Lower lobe of right lung (tissue), 2 donors: ENCODE measurements around the gene JPH3. TPM values are rescaled to one million over a fixed set of nuclear protein-coding genes. Genes with fewer than 3 reads are reported as not detected.
A peak's percentile ranks its signal among the peaks of the same experiment; 100 is the strongest.

Experiments used
- ATAC-seq, 2 donors: fragments of 200-7000 bp; cut with Tn5 transposase; one replicate each; pipeline ENCODE4 v1.9.1; 2020 to 2022; ENCODE audit warnings: mild to moderate bottlenecking in 2 of 2, moderate library complexity in 2 of 2
- DNase-seq: peaks from one replicate; pipeline ENCODE4 v3.0.0-alpha.2; 2020
- H3K27ac ChIP-seq: fragments of 200-600 bp; one replicate; pipeline ENCODE4 v1.8.0; 2022
- H3K27me3 ChIP-seq: fragments of 200-600 bp; one replicate; pipeline ENCODE4 v1.8.0; 2022; ENCODE audit warnings: low read depth
- H3K36me3 ChIP-seq: fragments of 200-600 bp; one replicate; pipeline ENCODE4 v1.8.0; 2022; ENCODE audit warnings: mild to moderate bottlenecking
- H3K4me1 ChIP-seq: fragments of 200-600 bp; one replicate; pipeline ENCODE4 v1.8.0; 2022
- H3K4me3 ChIP-seq: fragments of 200-600 bp; one replicate; pipeline ENCODE4 v1.8.0; 2022; ENCODE audit warnings: mild to moderate bottlenecking
- H3K9me3 ChIP-seq: fragments of 200-600 bp; one replicate; pipeline ENCODE4 v1.8.0; 2022
- intact Hi-C: fragments of 100-400 bp; cut with DNase I; formaldehyde crosslinking; loops from one replicate; pipeline ENCODE4 v1.11.0; 2022
- total RNA-seq: library from RNA; stranded (reverse); fragmentation: NEBNext Ultra II Directional; extraction: Animal tissue kit (Norgen Biotek cat#: 25700); gene quantifications from one replicate; pipeline ENCODE4 v1.2.1, GENCODE V29; 2021
- TF ChIP-seq, protein P1 (sequence below): fragments of 200-600 bp; IDR thresholded peaks from one replicate; pipeline ENCODE4 v1.8.0; 2022; ENCODE audit warnings: antibody characterized with exemption, mild to moderate bottlenecking
- donor health status: DM: no; HTN: yes; CAD: no; lungs with severe emphysema.

Gene JPH3
- total RNA-seq, 1 donor from 2014 or later = 0.12 TPM

DNA sequence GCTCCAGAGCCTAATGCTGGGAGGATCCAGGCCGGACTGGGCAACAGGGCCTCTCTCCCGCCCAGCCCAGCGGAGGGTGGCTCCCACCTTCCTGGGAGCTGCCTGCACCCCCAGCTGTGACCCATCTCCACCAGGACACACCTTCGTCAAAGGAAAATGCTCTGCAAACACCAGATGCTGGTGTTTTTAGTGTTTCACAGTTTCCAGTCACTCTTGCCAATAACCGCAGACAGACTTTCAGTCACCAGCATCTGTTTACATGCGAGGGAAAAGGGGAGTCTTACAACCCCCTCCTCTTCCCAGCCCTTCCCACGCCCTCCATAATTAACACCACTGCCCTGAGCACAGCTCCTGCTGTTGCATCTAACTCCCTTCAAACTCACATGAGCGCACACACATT is 138.1 kb downstream of the JPH3 start:
- H3K4me1 ChIP-seq = no peaks in the 10 kb centered on the region
- H3K27me3 ChIP-seq = no peaks in the 10 kb centered on the region
- H3K4me3 ChIP-seq = no peak overlapping the region
- no peaks in the 10 kb centered on the region for H3K9me3 ChIP-seq
- intact Hi-C loops = no loop called here
- DNase-seq = no peak
- ATAC-seq = no peak
- H3K27ac ChIP-seq = no peak overlapping the region
- peaks cover 58% of the 10 kb centered on the region for H3K36me3 ChIP-seq
- TF ChIP-seq, protein P1, sequence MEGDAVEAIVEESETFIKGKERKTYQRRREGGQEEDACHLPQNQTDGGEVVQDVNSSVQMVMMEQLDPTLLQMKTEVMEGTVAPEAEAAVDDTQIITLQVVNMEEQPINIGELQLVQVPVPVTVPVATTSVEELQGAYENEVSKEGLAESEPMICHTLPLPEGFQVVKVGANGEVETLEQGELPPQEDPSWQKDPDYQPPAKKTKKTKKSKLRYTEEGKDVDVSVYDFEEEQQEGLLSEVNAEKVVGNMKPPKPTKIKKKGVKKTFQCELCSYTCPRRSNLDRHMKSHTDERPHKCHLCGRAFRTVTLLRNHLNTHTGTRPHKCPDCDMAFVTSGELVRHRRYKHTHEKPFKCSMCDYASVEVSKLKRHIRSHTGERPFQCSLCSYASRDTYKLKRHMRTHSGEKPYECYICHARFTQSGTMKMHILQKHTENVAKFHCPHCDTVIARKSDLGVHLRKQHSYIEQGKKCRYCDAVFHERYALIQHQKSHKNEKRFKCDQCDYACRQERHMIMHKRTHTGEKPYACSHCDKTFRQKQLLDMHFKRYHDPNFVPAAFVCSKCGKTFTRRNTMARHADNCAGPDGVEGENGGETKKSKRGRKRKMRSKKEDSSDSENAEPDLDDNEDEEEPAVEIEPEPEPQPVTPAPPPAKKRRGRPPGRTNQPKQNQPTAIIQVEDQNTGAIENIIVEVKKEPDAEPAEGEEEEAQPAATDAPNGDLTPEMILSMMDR = no peak

DNA sequence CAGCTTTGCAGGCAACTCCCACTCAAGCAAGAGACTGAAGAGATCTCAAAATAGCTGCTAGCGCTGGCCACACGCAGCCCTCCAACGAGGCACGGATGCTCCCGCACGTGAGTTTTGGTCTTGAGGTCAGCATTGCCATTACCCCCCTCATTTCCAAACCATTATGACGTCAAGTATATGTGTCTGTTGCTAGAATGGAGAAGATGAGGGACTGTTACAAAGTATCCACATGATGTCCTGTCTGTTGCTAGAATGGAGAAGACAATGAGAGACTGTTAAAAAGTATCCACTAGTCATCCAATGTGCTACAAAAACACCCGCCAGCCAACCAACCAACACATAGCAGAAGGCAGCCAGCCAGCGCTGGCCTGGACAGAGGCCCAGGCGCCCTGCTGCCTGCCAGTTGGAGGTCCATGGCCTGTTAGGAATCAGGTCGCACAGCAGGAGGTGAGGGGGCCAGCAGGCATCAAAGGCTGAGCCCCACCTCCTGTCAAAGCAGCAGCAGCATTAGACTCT is 138.7 kb downstream of the JPH3 start:
- no peaks in the 10 kb centered on the region for H3K27me3 ChIP-seq
- intact Hi-C loops = no loop called here
- no peak for ATAC-seq
- no peaks in the 10 kb centered on the region for H3K9me3 ChIP-seq
- H3K36me3 ChIP-seq = peaks cover 58% of the 10 kb centered on the region
- H3K27ac ChIP-seq = no peak overlapping the region
- H3K4me3 ChIP-seq = no peak overlapping the region
- TF ChIP-seq, protein P1 = no peak
- no peak for DNase-seq
- no peaks in the 10 kb centered on the region for H3K4me1 ChIP-seq

DNA sequence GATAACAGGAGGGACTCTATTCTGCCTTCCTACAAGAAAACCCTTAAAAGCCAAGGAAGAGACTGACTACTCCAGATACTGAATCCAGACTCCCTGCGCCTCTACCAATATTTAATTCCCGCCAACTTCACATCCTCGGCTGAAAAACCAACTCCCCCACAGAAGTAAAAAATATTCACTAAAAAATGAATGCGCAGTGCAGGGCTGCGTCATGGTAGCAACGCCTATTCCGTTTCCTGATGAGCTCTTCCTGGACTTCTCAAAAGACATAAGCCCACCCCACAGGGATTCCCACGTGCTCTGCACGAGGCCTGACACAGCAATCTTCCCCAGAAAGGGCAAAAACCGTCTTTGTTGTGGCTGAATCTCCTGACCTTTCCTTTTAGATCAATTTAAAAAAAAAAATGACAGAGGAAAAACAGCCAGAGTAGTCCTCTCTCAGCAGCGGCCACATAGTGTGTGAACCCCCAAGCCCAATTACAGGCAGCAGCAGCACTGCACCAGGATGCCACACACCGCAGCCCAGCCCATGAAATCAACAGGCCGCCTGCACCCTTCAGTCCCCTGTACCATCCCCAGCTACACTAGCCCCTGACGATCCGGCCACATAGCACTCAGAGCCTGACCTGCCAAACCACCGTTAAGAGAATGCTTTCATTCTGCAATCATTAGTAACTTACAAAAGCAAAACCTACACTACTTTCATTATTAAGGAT is 139.6 kb downstream of the JPH3 start:
- Histone ChIP-seq H3K36me3 (peaks cover 58% of the 10 kb centered on the region), H3K9me3 (no peaks in the 10 kb centered on the region), H3K4me3 (no peak overlapping the region), H3K27ac (no peak overlapping the region), H3K4me1 (no peaks in the 10 kb centered on the region), H3K27me3 (no peaks in the 10 kb centered on the region)
- DNase-seq (no peak), ATAC-seq (no peak)
- intact Hi-C loops = no loop called here
- TF ChIP-seq, protein P1 = no peak

DNA sequence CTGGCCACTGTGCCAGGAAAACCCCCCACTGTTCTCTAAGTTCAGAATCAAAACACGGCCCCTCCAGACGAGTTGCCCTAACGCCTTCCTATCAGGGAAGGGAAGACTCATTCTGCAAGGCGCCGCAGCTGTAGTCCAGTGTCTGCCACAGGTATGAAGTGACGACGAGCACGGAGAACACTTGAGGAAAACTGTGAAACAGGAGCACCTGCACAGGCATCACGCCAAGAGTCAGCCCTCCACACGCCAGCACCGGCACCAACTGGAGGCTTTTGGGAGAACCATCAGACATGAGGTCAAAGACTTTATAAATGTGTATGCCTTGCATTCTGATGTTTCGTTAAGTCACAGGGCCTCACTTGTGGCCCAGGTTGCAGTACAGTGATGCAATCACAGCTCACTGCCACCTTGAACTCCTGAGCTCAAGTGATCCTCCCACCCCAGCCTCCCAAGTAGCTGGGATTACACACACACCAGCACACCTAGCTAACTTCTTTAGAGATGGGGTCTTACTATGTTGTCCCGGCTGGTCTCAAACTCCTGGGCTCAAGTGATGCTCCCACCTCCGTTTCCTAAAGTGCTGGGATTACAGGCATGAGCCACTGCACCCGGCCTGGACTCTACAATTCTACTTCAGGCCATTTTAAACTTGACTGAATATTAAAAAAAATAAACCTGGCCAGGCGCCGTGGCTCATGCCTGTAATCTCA is 140.6 kb downstream of the JPH3 start:
- Histone ChIP-seq H3K4me1 (no peaks in the 10 kb centered on the region), H3K9me3 (no peaks in the 10 kb centered on the region), H3K27ac (no peak overlapping the region), H3K36me3 (peaks cover 65% of the 10 kb centered on the region), H3K27me3 (no peaks in the 10 kb centered on the region), H3K4me3 (no peak overlapping the region)
- ATAC-seq = no peak
- TF ChIP-seq, protein P1 = no peak
- intact Hi-C loops = no loop called here
- DNase-seq = no peak

DNA sequence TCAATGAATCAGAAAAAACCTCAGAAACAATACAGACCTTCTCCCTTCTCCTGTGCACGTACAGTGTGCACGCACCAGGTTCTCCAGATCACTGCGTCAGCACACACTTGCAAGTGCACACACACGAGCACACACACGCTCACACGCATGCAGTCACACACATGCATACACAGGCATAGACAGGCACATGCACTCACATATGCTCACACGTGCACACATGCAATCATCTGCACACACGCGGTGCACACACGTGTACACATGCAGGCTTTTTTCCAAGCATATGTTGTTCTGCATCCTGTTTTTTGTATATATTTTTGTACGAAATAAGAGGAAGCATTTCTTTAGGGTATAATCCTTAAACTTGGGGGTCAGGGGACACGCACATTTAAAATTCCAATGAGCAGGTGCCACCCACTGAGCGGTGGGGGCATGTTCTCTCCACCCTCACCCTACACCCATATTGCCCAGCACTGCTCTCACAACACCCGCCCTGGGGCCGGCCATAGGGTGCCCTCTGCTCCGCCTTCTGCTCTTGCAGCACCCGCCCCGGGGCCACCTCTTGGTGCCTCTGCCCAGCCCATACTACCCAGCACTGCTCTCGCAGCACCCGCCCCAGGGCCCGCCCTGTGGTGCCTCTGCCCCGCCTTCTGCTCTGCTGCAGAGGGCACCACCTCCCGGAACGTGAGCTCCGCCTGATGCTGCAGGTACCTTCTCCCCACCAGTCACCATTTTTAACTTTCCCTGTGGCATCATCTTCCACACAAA is 142.6 kb downstream of the JPH3 start:
- DNase-seq (no peak), ATAC-seq (peak in 1 of 2 donors; percentile 27)
- H3K36me3 ChIP-seq = peaks cover 80% of the 10 kb centered on the region

More for the DNA sequence above, 142.6 kb downstream of the JPH3 start:
- intact Hi-C loops = no loop called here
- Histone ChIP-seq H3K4me3 (no peak overlapping the region), H3K4me1 (no peaks in the 10 kb centered on the region), H3K27ac (no peak overlapping the region), H3K9me3 (no peaks in the 10 kb centered on the region), H3K27me3 (no peaks in the 10 kb centered on the region)
- TF ChIP-seq, protein P1 = no peak
